NCI-H2196 (cell line): ENCODE results near the gene NEGR1.

Experiments used
- DNase-seq: peaks from one replicate; lab custom pipeline; 2025; ENCODE audit not compliant: unreplicated experiment; lab: John Stamatoyannopoulos, UW

Gene NEGR1

DNA sequence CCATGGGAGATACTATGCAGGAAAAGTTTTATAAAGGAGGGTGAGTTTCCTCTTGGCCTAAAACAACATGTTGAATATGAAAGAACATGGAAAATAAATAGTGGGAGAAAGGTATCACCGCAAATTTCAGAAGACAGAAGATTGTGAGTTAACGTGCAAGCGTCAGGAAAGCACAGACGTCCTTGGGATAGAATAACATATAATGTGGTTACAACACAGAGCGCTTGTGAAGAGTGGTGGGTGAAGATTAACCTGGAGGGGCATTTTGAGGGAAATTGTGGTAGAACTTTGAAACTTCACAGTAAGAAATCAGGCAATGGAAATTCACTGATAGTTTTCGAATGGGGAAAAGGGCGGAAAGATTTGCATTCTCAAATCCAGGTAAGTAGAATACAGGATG, 47.3 kb downstream of the NEGR1 start:
- DNase-seq: no peak

GRCh38 chr1:72230746-72231145, 51.6 kb downstream of the NEGR1 start:
- no peak for DNase-seq

DNA sequence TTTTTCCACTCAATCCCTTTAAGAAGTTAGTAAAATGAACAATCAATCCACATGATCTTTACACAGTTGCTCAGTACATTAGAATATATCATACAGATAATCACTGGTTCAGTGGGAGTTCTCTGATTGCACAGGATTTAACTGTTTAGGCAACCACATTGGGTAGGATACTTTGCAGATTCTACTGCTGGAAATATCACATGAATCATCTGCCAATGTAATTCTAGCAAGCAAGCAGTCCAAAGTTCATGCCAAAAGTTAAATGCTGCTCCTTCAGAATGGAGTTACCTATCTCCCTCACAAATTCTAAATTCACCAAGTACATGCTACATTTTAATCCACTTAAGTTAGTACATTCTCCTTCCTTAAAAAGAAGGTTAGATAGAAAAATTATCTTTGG, 52.4 kb downstream of the NEGR1 start:
- no peak for DNase-seq

- no peak for DNase-seq
These were observed 54.7 kb downstream of the NEGR1 start for GRCh38 chr1:72227667-72228066.

- DNase-seq: no peak
These were observed 57.8 kb downstream of the NEGR1 start for GRCh38 chr1:72224506-72224905.

DNA sequence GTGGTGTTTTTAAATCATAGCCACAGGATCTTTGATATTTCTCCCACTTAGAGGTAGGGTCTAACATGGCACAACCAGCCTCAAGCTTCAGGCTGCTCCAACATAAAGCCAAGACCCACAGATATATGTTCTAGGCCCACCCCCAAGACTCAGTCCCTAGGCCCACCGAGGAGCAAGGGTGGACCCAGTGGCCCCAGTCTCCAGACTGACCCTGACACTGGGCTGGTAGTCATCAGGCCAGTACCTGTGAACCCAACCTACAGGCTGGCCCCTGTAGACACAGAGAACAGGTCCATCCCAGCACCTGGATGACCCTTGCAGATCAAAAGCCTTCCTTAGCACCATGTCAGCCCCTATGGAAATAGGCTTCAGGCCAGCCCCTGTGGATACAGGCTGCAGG, 60.5 kb downstream of the NEGR1 start:
- DNase-seq: no peak

DNA sequence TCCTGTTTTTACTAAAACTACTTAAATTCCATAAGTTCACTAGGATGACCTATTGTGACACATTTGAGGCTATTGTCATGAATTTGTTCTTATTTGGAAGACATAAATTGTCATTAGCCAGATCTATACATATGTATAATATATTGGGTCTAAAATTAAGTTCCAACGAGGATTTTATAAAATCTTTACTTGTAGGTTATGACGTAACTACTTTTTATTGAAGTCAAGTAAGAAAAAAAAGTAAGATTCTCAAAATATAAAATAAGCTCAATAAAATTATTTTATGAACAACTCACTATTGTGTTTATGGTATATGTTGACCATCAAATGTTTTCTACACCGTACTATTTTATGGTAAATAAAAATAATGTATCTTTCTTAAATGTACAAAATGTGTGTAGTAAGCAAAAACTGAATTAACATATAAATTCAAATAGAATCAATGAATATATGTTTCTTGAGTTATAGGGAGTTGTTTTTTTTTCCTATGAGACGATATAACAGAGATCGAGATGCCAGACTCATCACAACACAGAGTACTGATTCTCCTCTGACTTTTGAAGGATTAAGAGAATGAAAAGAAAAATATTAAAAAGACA, 64.1 kb downstream of the NEGR1 start:
- DNase-seq: no peak

DNA sequence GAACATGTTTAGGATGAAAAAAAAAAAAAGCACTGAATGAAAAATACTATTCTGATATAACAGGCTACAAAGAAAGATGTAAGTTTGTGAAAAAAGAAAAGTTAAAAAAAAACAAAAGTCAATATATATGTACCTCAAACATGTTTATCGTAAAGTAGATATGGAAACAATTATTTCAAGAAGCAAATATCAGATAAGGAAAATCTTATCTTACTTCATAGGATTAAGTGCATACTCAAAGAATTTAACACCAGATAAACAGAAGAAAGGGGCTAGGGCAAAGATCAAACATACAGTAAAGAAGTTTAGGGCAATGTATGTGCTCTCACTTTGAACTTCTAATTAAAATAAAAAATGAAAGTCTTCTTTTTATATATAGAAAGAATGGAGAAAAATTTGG, 75.3 kb downstream of the NEGR1 start:
- DNase-seq: no peak

- DNase-seq: no peak
These were observed 79.6 kb downstream of the NEGR1 start for GRCh38 chr1:72202761-72203160.

DNA sequence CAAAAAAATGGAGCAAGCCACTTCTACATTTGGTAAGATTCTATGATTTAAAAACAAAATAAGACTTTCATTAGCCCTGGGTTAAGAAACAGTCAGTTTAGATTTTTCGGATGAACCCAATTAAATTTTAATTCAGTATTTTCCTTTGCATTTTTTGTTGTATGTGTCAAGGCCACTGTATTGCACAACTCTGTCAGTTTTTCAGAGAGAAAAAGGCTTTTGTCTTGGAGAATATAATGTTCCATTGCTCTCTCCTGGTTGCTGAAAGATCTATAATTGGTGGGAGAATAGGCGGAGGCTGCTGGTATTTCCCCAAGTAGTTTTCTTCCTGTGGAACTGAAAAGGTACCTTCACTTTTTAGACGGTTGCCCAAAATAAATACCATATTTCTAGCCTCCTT, 84.6 kb downstream of the NEGR1 start:
- no peak for DNase-seq

DNA sequence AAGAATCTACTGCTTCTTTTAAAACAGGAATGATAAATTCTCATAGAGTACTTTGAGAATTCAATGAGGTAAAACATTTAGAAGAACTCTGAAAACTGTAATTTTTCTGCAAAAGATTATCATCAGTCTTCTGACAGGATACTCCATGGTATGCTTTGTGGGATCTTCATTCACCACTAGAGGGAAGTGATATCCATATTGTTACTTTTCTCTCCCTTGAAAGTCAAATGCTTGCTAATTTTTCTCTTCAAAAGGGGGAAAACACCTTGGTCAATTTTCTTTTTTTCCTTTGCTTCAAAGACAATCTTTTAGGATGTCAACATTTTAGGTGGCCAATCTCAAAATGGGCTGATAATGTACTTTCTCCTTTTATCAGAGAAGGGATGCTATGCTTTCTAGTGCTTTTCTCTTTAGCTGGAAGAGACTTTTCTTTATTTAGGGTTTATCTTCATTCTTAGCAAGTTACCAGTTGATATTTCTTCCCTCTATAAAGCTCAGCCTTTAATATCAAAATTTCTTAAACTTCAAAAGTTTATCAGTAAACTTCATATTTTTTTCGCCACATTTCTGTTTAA, 95.5 kb downstream of the NEGR1 start:
- no peak for DNase-seq

DNA sequence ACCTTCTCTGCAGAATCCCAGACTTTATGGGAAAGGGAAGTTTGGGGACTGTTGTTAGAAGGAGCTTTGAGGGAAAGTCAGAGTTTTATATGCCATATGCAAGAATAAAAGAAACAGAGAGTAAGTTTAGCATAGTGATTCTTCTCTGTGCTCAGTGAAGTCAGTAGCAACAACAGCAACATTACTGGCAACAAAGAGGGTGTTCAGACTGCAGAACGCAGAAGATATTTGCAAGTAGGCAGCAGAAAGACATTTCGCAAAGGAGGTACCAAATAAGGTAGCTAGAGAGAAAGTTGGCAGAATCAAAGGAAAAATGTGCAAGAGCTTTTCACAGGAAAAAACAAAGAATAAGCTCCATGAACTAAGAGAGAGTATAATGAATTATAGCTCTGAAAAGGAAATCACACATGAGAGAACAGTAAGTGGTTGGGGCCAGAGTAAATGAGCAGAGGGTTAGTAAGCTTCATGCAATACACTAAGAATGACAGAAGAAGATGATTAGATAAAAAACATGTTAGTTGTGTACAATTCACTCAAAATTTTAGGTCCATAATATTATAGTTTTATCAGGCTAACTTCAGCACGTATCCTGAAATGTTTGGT, 98.1 kb downstream of the NEGR1 start:
- DNase-seq: no peak

- DNase-seq: no peak
These were observed 99.5 kb downstream of the NEGR1 start for GRCh38 chr1:72182859-72183258.

- no peak for DNase-seq
These were observed 104.1 kb downstream of the NEGR1 start for GRCh38 chr1:72178266-72178665.

- DNase-seq: no peak
These were observed 104.6 kb downstream of the NEGR1 start for GRCh38 chr1:72177711-72178110.

DNA sequence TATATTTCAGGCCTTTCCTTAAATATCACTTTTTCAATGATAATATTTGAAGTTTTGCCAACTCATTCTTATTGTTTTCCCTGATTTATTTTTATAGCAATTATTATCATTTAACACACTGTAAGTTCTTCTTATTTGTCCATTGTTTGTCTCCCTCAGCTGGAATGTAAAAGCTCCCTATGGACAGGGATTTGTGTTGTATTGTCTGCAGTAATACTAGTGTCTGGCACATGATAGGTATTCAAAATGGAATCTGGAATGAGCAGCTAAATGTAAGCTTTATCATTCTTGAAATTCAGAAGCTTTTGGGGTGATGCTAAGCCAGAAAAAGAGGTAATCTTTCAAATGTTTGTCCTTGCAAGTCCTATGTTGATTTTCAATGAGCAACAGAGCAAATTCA, 112.1 kb downstream of the NEGR1 start:
- DNase-seq: no peak

- no peak for DNase-seq
These were observed 115.9 kb downstream of the NEGR1 start for GRCh38 chr1:72166426-72166825.

- DNase-seq: no peak
These were observed 131.8 kb downstream of the NEGR1 start for GRCh38 chr1:72150508-72150907.

GRCh38 chr1:72141875-72142274, 140.5 kb downstream of the NEGR1 start:
- no peak for DNase-seq

DNA sequence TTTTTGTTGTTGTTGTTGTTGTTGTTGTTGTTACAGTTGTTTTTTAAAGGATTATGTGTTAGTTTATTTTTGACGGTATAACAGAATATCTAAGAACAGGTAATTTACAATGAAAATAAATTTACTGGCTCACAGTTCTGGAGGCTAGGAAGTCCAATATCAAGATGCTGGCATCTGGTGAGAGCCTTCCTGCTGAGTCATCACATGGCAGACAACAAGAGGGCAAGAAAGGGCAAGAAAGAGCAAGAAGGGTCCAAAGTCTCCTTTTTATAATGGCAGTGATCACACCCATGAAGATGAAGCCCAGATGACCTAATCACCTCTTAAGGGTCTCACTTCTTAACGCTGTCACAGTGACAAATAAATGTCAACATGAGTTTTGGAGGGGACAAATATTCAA, 142.1 kb downstream of the NEGR1 start:
- DNase-seq: no peak

GRCh38 chr1:72137656-72138055, 144.7 kb downstream of the NEGR1 start:
- no peak for DNase-seq

GRCh38 chr1:72129869-72130268, 152.5 kb downstream of the NEGR1 start:
- DNase-seq: no peak
